Astrocyte (in vitro differentiated cells and primary cell): ENCODE measurements around the gene PUDP.

Experiments used
- EZH2 ChIP-seq: IDR thresholded peaks from 2 replicates; pipeline ENCODE4 v1.6.1; 2012; ENCODE audit warnings: mild to moderate bottlenecking, low read length, inconsistent platforms; ENCODE audit not compliant: insufficient read depth
- TF ChIP-seq, protein P1 (sequence below): IDR thresholded peaks from 2 replicates; pipeline ENCODE4 v1.5.1; 2011; ENCODE audit warnings: low read depth, mild to moderate bottlenecking, inconsistent platforms, low read length, moderate library complexity; ENCODE audit not compliant: insufficient read depth

DNA sequence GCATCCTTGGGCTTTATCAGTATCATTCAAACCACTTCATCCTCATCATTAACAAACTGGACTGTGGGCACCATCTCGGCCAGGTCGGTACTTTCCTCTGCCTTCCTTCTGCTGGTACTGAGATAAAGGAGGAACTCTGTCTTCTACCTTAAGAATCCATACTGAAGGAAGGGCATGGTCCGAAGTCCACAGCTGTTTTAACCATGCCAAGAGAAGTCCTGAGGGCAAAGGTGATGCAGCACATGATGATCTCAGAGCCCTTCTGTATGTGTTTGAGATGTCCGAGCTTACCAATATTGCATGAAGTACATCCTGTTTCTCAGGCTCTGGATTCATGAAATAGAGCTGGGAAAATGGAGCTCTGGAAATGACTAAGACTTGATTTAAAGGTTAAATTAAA is 126.0 kb downstream of the PUDP start:
- TF ChIP-seq, protein P1, sequence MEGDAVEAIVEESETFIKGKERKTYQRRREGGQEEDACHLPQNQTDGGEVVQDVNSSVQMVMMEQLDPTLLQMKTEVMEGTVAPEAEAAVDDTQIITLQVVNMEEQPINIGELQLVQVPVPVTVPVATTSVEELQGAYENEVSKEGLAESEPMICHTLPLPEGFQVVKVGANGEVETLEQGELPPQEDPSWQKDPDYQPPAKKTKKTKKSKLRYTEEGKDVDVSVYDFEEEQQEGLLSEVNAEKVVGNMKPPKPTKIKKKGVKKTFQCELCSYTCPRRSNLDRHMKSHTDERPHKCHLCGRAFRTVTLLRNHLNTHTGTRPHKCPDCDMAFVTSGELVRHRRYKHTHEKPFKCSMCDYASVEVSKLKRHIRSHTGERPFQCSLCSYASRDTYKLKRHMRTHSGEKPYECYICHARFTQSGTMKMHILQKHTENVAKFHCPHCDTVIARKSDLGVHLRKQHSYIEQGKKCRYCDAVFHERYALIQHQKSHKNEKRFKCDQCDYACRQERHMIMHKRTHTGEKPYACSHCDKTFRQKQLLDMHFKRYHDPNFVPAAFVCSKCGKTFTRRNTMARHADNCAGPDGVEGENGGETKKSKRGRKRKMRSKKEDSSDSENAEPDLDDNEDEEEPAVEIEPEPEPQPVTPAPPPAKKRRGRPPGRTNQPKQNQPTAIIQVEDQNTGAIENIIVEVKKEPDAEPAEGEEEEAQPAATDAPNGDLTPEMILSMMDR = no peak
- TF ChIP-seq EZH2 = no peak
